SK-N-SH (cell line): ENCODE measurements around the gene MACROD2. TPM values are rescaled to one million over a fixed set of nuclear protein-coding genes. Genes with fewer than 3 reads are reported as not detected.

ENCODE experiments used
- CTCF ChIA-PET: fragments of 300-600, 350-600 bp; formaldehyde crosslinking; extraction: SDS; loops from one replicate; lab custom pipeline; 2021; lab: Yijun Ruan, JAX
- POLR2A ChIA-PET: fragments of 350-600 bp; sonication (Branson Sonifier 250); formaldehyde crosslinking; extraction: SDS; loops from one replicate; lab custom pipeline; 2020; ENCODE audit warnings: antibody characterized with exemption, inconsistent platforms; lab: Yijun Ruan, JAX
- DNase-seq: peaks from one replicate; pipeline ENCODE4 v3.0.0; 2012
- H2AFZ ChIP-seq: fragments of 200-600 bp; sonication (generic); 2 replicates; pipeline ENCODE4 v1.8.1; 2016; ENCODE audit warnings: antibody characterized with exemption, mild to moderate bottlenecking, low read depth
- H3F3A ChIP-seq: fragments of 200-600 bp; sonication (generic); replicated peaks from 2 replicates; pipeline ENCODE3; 2016; ENCODE audit warnings: antibody characterized with exemption, mild to moderate bottlenecking; ENCODE audit not compliant: insufficient read depth
- H3K27ac ChIP-seq, 2 experiments: fragments of 200-500 bp in 1 of 2; fragments of 200-600 bp in 1 of 2; sonication (Bioruptor generic) in 1 of 2; sonication (generic), shearing (Covaris generic) in 1 of 2; 2 replicates each; pipeline versions ENCODE4 v1.5.1 to v1.6.1; 2014 to 2016; ENCODE audit warnings: low read depth in 2 of 2, inconsistent platforms in 1 of 2, low read length in 1 of 2, mild to moderate bottlenecking in 1 of 2, mixed read lengths in 1 of 2
- H3K27me3 ChIP-seq: fragments of 200-600 bp; sonication (generic), shearing (Covaris generic); 2 replicates; pipeline ENCODE4 v1.6.1; 2016; ENCODE audit warnings: mixed run types; ENCODE audit not compliant: insufficient read depth
- H3K36me3 ChIP-seq, 2 experiments: fragments of 200-500 bp in 1 of 2; fragments of 200-600 bp in 1 of 2; sonication (Bioruptor generic) in 1 of 2; sonication (generic) in 1 of 2; replicated peaks in 1 of 2; 2 replicates each; pipeline versions ENCODE3 to v1.5.1; 2014 to 2016; ENCODE audit warnings: low read length in 1 of 2, mild to moderate bottlenecking in 1 of 2; ENCODE audit not compliant: insufficient read depth in 2 of 2, control insufficient read depth in 1 of 2
- H3K4me1 ChIP-seq, 2 experiments: fragments of 200-500 bp in 1 of 2; fragments of 200-600 bp in 1 of 2; sonication (Bioruptor generic) in 1 of 2; sonication (generic), shearing (Covaris generic) in 1 of 2; 2 replicates each; pipeline versions ENCODE4 v1.5.1 to v1.6.1; 2014 to 2016; ENCODE audit warnings: low read depth in 1 of 2, low read length in 1 of 2, mixed run types in 1 of 2; ENCODE audit not compliant: insufficient read depth in 2 of 2, control insufficient read depth in 1 of 2
- H3K4me2 ChIP-seq: fragments of 200-600 bp; sonication (generic), shearing (Covaris generic); 2 replicates; pipeline ENCODE4 v1.6.1; 2017; ENCODE audit warnings: mixed run types
- H3K4me3 ChIP-seq, 2 experiments: fragments of 200-500 bp in 1 of 2; fragments of 200-600 bp in 1 of 2; sonication (Bioruptor generic) in 1 of 2; sonication (generic), shearing (Covaris generic) in 1 of 2; 2 replicates each; pipeline versions ENCODE4 v1.5.1 to v1.8.1; 2014 to 2016; ENCODE audit warnings: low read depth in 2 of 2, inconsistent platforms in 1 of 2, low read length in 1 of 2, mild to moderate bottlenecking in 1 of 2, mixed read lengths in 1 of 2, moderate library complexity in 1 of 2
- H3K79me2 ChIP-seq: fragments of 200-600 bp; sonication (generic); 2 replicates; pipeline ENCODE4 v1.8.1; 2017; ENCODE audit warnings: mild to moderate bottlenecking; ENCODE audit not compliant: insufficient read depth
- H3K9ac ChIP-seq: fragments of 200-600 bp; sonication (generic); 2 replicates; pipeline ENCODE4 v1.6.1; 2017; ENCODE audit warnings: mixed run types
- H3K9me2 ChIP-seq: fragments of 200-600 bp; sonication (generic); 2 replicates; pipeline ENCODE4 v1.6.1; 2017; ENCODE audit warnings: mixed run types
- H3K9me3 ChIP-seq: fragments of 200-600 bp; sonication (generic); 2 replicates; pipeline ENCODE4 v1.6.1; 2017; ENCODE audit warnings: mixed run types, mild to moderate bottlenecking, moderate library complexity
- H4K20me1 ChIP-seq: fragments of 200-600 bp; sonication (generic); 2 replicates; pipeline ENCODE4 v1.6.1; 2017; ENCODE audit warnings: mild to moderate bottlenecking, mixed run types; ENCODE audit not compliant: insufficient read depth
- CHD2 ChIP-seq: fragments of 150-350 bp; IDR thresholded peaks from 2 replicates; pipeline ENCODE4 v1.6.1; 2018; ENCODE audit warnings: low read length; ENCODE audit not compliant: partially characterized antibody
- EZH2phosphoT487 ChIP-seq: fragments of 200-600 bp; sonication (generic); IDR thresholded peaks from 2 replicates; pipeline ENCODE4 v1.6.1; 2017; ENCODE audit warnings: low read depth, mixed run types, mild to moderate bottlenecking, antibody characterized with exemption, moderate library complexity, borderline replicate concordance
- FOSL2 ChIP-seq: IDR thresholded peaks from 2 replicates; pipeline ENCODE4 v1.4.0; 2012; ENCODE audit warnings: low read depth, mild to moderate bottlenecking, moderate library complexity, borderline replicate concordance
- FOXJ3 ChIP-seq: sonication (generic); formaldehyde crosslinking; IDR thresholded peaks from 2 replicates; pipeline ENCODE4 v1.5.1; 2020; ENCODE audit warnings: mild to moderate bottlenecking, missing genetic modification reagents
- FOXM1 ChIP-seq: IDR thresholded peaks from 2 replicates; pipeline ENCODE4 v1.4.0; 2012; ENCODE audit warnings: low read depth, mild to moderate bottlenecking
- IRF3 ChIP-seq: fragments of 150-350 bp; IDR thresholded peaks from 2 replicates; pipeline ENCODE4 v1.6.1; 2016; ENCODE audit warnings: mild to moderate bottlenecking, low read depth, low read length
- NRF1 ChIP-seq: IDR thresholded peaks from 2 replicates; pipeline ENCODE4 v1.6.1; 2012; ENCODE audit warnings: low read depth, mild to moderate bottlenecking, low read length
- RAD21 ChIP-seq: IDR thresholded peaks from 2 replicates; pipeline ENCODE4 v1.6.1; 2012; ENCODE audit warnings: mild to moderate bottlenecking, low read length
- RFX5 ChIP-seq: IDR thresholded peaks from 2 replicates; pipeline ENCODE4 v1.6.1; 2012; ENCODE audit warnings: mild to moderate bottlenecking, improper control_type of control experiment, low read length
- RXRA ChIP-seq: IDR thresholded peaks from 2 replicates; pipeline ENCODE4 v1.4.0; 2012; ENCODE audit warnings: low read depth, mild to moderate bottlenecking, borderline replicate concordance
- TCF12 ChIP-seq: IDR thresholded peaks from 2 replicates; pipeline ENCODE4 v1.4.0; 2012
- TEAD4 ChIP-seq: IDR thresholded peaks from 2 replicates; pipeline ENCODE4 v1.4.0; 2012; ENCODE audit warnings: mild to moderate bottlenecking, borderline replicate concordance; ENCODE audit not compliant: insufficient read depth
- YY1 ChIP-seq: IDR thresholded peaks from 2 replicates; pipeline ENCODE4 v1.4.0; 2012; ENCODE audit warnings: low read depth, mild to moderate bottlenecking
- ZBTB33 ChIP-seq: IDR thresholded peaks from 2 replicates; pipeline ENCODE4 v1.4.0; 2012; ENCODE audit warnings: low read depth, borderline replicate concordance
- WGBS: methylation state at CpG from one replicate; pipeline ENCODE4 v1.1.6; 2017; ENCODE audit warnings: low lambda C conversion rate; 5-methylcytosine and 5-hydroxymethylcytosine counted together
- polyA plus RNA-seq, 3 experiments: library from polyadenylated mRNA; depleted of rRNA; stranded (reverse); fragments of >200 nt; gene quantifications; 2 replicates each; pipeline ENCODE4 v1.2.3, GENCODE V29; 2012
- TF ChIP-seq, protein P1 (sequence below): IDR thresholded peaks from 2 replicates; pipeline ENCODE4 v1.4.0; 2012; ENCODE audit warnings: low read depth
- TF ChIP-seq, protein P2 (sequence below): fragments of 150-350 bp; IDR thresholded peaks from 2 replicates; pipeline ENCODE4 v1.6.1; 2017; ENCODE audit warnings: antibody characterized with exemption, low read length, low read depth, borderline replicate concordance
- TF ChIP-seq, protein P3 (sequence below): fragments of 200-600 bp; sonication (generic); IDR thresholded peaks from 2 replicates; pipeline ENCODE4 v1.6.1; 2017; ENCODE audit warnings: antibody characterized with exemption, mild to moderate bottlenecking, moderate library complexity
- TF ChIP-seq, protein P4 (sequence below): IDR thresholded peaks from 2 replicates; pipeline ENCODE4 v1.4.0; 2012; ENCODE audit warnings: low read depth, borderline replicate concordance

The MACROD2 gene
- polyA plus RNA-seq, 1 of the 3 experiments (the other 2 are of a cell fraction): 0.33 TPM

GRCh38 chr20:15675061-15675514 lies 1679.8 kb downstream of the MACROD2 start:
- H3K36me3 ChIP-seq: no peaks in the 10 kb centered on the region
- no peaks in the 10 kb centered on the region for H3K9me3 ChIP-seq
- no peaks in the 10 kb centered on the region for H4K20me1 ChIP-seq
- no peak overlapping the region for H3K4me2 ChIP-seq
- no peak overlapping the region for H2AFZ ChIP-seq
- H3K4me3 ChIP-seq: no peak overlapping the region
- WGBS: 75% methylated on average over 2 of the region's 2 CpGs
- H3K4me1 ChIP-seq: peaks cover 19 to 20% of the 10 kb centered on the region in 2 experiments; a peak in 2 of 4 replicates
- no peak overlapping the region for H3K9ac ChIP-seq
- DNase-seq: peak; percentile 7
- CTCF ChIA-PET: interaction anchor here (1.0 to 1.4 kb wide), 3 partner anchors 25 to 1338 kb away, joined by 3 read pairs; partner anchors contain the start of gene FLRT3
- H3K27ac ChIP-seq: peak overlapping the region in 1 of 2 experiments; percentile 47; a peak in 1 of 4 replicates
- H3K27me3 ChIP-seq: no peaks in the 10 kb centered on the region
- TF ChIP-seq TEAD4 (no peak), EZH2phosphoT487 (no peak), RAD21 (no peak), RXRA (no peak), CHD2 (no peak), NRF1 (no peak), FOSL2 (no peak), FOXJ3 (CRISPR knock-in tag) (no peak), RFX5 (no peak), TCF12 (no peak), ZBTB33 (no peak), FOXM1 (no peak), YY1 (no peak), IRF3 (no peak)
- TF ChIP-seq, protein P1, sequence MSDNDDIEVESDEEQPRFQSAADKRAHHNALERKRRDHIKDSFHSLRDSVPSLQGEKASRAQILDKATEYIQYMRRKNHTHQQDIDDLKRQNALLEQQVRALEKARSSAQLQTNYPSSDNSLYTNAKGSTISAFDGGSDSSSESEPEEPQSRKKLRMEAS: no peak
- TF ChIP-seq, protein P2, sequence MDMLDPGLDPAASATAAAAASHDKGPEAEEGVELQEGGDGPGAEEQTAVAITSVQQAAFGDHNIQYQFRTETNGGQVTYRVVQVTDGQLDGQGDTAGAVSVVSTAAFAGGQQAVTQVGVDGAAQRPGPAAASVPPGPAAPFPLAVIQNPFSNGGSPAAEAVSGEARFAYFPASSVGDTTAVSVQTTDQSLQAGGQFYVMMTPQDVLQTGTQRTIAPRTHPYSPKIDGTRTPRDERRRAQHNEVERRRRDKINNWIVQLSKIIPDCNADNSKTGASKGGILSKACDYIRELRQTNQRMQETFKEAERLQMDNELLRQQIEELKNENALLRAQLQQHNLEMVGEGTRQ: no peak
- TF ChIP-seq, protein P3, sequence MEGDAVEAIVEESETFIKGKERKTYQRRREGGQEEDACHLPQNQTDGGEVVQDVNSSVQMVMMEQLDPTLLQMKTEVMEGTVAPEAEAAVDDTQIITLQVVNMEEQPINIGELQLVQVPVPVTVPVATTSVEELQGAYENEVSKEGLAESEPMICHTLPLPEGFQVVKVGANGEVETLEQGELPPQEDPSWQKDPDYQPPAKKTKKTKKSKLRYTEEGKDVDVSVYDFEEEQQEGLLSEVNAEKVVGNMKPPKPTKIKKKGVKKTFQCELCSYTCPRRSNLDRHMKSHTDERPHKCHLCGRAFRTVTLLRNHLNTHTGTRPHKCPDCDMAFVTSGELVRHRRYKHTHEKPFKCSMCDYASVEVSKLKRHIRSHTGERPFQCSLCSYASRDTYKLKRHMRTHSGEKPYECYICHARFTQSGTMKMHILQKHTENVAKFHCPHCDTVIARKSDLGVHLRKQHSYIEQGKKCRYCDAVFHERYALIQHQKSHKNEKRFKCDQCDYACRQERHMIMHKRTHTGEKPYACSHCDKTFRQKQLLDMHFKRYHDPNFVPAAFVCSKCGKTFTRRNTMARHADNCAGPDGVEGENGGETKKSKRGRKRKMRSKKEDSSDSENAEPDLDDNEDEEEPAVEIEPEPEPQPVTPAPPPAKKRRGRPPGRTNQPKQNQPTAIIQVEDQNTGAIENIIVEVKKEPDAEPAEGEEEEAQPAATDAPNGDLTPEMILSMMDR: no peak
- TF ChIP-seq, protein P4, sequence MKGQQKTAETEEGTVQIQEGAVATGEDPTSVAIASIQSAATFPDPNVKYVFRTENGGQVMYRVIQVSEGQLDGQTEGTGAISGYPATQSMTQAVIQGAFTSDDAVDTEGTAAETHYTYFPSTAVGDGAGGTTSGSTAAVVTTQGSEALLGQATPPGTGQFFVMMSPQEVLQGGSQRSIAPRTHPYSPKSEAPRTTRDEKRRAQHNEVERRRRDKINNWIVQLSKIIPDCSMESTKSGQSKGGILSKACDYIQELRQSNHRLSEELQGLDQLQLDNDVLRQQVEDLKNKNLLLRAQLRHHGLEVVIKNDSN: no peak
- H3F3A ChIP-seq: peaks cover 10% of the 10 kb centered on the region
- H3K79me2 ChIP-seq: no peaks in the 10 kb centered on the region
- no peaks in the 10 kb centered on the region for H3K9me2 ChIP-seq
- POLR2A ChIA-PET: no interaction called here
